CD4-positive, alpha-beta T cell treated with Interleukin-12 subunit alpha and Interleukin-12 subunit beta, for 1 hour (primary cell): ENCODE measurements around the gene TTC6.

ENCODE experiments used
- DNase-seq: peaks from one replicate; pipeline ENCODE4 v3.0.0-alpha.2; 2020

TTC6 gene

DNA sequence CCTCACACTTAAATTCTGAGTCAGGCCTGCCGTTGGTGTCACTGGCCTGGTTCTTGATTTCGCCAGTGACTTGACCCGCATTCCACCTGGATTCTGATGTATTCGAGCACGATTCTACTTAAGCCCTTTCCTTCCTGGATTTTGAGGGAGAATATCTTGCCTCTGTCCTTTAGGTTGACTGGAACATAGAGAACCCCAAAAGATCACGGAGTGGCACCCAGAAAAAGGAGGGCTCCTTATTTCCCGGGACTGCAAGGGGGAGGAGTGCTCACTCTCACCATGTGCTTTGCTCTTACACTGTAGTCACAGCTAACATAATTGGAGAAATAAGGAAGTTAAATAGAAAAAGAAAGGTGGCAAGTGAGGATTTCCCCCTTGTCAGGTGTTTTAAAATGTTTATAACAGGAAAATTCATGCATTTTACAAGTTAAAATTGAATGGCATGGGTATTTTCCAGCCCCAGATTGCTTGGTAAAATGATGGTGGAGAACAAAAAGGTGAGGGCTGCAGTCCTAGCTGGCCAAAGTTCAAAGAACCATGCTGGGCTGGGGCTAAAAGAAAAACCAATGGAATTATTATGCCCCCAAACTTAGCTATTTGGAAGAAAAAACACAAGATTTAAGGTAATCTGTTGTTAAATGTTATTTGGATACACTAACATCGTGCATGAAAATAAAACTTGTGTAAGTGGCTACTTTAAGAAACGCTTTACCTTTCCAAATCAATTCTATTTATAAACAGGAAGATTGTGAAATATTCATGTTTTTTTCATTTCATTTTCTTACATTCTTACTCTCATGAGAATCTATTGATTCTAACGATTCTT, 9.2 kb upstream of the TTC6 start:
- no peak for DNase-seq

DNA sequence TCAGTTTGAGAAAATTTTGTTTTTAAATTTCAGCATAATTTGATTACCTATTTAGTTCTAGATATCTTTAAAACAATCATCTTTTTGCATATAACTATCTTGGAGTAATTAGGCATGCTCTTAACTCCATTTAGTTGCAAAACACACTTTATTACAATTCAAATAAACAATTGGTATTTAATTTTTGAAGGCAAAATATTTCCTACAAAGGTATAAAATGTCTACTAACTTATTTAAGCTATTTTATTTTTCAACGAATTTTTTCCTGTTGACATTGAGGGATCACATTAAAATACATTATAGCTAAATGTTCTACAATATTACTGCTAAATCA, 8.7 kb upstream of the TTC6 start:
- DNase-seq: no peak

DNA sequence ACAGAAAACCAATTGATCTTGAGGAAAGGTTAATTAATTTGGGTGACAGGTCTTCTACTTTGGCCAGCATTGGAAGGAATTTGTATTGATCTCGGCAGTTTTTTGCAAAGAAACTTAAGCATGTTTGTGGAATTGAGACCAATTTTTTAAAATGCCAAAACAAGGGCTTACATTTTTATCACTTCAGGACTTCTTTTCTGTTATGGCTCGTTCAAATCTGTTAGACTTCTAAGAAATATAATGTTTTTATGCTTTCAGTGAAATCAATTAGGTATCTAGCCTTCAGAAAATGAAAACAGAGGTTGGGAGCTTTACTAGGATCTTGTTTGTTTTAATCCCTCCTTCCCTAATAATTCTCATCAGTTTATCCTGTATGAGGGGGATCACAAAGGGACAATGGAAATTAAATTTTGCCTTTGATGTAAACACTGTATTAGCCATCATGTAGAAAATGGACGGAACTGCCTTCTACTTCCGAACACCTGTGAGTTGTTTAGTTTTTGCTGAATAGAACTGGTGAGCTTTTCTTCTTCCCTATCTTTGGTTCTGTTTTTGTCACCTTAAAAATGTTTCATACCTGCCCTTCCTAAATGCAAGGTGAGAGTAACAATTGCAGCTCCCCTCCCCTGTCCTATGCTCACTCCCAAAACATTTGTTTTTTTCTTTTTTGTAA, 8.2 kb upstream of the TTC6 start:
- no peak for DNase-seq

DNA sequence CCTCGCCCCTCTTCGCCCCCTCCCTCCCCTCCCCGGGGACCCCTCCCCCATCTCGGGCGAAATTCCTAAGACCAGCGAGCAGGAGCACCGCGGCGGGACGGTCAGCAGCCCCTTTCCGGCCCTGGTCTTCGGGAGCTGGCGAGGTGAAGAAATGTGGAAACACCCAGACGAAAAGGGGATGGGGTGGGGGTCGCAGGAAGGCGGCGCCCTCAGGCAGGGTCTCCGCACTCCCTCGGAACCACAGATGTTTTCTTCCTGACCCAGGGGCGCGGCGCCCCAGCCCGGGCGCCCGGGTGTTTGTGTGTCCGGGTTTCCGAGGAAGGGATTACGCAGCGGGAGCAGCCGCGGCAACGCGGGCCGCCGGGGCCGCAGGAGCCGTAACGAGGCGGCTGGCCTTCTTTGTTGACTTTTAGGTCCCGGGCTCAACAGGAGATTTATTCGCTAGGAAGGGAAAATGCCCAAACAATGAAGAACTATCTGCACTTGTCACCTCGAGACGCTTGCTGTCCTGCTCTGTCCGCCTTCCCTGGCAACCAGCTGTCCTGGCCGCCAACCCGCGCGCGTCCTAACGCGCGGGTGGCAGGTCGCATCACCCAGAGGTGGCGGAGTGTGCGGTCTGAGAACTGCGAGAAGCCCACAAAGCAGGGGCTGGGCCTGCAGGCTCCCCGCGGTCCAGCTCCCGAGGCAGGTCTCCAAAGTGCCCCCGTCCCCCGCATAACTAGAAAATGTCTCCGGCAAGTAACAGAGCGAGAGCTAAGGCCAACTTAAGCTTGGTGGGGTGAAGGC, 7.4 kb upstream of the TTC6 start:
- DNase-seq: no peak

DNA sequence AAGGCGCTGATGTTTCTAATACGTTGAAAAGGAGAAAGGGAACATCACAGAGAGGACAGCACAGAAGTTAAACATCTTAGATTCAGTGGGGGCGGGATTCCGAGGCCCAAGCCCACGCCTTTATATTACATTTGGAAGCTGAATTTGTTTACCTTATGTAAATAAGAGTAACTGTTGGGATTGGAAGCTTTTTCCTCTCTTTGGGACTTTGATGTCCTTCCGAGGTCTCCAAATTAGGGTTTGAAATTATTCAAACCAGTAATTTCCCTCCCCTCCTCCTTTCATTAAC, 6.8 kb upstream of the TTC6 start:
- DNase-seq: no peak

DNA sequence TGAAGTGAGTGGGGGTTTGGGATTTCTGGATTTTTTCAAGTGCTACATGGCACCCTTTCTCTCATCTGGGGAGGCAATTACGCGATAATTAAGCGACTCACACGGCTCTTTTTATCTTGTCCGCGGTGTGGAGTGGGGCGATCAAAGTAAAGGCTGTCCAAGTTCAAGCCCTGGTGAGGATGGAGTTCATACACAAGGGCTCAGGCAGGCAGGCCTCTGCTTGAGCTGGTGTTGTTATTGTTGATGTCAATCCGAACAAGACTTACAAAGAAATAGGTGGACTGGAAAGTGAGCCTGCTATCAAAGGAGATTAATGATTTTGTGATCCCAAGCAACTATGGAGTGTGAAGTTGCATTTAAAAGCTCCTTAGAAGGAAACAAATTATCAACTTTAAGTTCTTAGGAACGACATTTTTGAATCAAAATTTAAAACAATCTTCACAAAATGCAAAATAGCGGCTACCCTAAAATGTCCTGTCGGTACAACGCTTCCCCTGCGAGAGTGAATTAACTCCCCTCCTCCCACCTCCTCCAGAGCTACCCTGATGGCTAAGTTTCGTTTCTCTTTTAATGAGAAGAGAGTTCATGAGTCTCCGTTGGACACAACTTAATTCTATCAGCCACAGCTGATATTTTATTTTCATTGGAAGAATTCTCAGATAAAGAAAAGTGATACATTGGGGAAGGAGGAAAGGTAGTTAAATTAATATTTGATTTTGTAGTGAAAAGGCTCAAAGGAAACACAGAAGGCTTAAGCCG, 6.3 kb upstream of the TTC6 start:
- DNase-seq: no peak

DNA sequence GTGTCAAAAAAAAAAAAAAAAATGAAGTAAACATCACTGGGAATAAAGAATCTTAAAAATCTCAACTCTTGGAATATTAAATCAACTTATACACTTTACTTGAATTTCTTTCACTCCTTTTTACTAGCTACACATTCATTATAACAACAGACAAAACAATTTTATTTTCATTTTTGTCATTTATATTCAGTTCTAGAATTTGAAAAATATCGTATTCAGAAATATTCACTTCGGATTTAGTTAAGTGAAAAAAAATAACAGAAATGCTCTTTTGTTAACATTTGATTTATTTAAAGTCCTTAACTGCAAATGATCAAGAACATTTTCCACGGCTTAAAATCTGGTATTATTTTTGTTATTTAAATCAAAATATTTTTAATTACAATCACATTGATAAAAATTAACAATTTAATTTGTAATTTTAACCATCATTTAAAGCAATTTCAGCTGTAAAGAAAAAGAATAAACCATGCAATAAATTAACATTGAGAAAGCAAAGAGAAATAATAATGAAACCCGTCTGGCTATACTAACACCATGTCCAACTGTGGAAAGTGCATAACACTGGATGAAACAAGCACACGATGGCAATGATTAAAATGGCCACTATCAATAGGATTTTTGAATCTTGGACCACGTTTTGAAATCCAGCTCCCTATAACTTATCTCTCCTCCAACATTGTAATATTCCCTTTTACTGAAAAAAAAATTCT, 5.6 kb upstream of the TTC6 start:
- DNase-seq: no peak

DNA sequence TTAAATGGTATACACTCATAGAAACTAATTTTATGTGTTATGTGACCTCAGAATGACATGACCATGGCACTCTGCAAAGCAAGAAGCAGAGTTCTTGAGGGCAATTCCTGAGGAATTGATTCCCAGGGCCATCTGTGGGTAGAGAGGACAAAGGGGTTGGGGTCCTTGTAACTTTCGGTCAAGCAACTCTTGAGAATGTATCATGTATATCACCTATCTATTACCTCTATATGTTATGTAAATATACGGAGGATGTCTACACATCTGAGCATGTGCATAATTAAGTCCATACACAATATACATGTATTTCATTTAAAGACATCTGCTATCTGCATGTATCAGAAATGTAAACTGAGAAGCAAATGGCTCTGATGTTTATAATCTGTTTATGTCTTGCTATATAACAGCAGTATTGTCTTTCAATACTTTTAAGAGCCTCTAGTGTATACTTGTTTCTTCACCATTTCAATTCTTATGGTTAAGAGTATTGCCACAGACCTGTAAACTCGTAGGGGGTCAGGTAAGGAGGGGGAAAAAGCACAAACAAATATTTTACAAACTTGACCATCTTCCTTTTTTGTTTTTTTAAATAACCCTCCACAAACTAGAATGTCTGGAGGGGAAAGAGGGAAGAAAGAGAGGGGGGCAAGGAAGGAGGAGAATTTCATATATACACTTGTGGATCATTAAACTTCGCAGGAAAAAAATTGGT, 4.8 kb upstream of the TTC6 start:
- DNase-seq: no peak

DNA sequence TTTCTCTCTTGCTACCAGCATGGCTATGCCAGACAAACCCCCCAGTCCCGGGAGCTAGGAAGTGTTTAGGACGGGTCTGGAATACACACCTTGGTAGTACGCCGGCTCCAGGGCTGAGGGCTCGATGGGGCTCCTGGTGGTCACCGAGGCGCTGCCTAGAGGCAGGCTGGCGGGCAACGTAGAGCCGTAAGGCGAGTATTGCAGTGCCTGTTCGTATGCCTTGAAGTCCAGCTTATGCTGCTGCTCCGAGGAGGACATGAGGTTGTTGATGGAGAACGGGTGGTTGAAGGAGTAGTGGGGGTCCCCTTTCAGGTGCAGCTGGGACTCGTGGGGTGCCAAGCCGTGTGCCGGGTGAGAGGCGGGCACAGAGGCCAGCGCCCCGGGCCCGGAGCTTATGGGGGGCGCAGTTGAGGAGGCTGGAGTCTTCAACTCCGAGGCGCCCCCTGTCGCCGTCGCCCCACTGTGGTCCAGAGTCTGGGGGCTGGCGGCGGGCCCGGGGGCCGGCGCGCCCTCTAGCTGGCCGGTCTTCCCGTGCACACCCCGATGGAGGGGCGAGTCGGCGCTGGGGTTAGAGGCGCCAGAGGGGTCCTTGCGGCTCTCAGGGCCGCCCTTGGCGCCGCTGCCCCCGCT, 4.0 kb upstream of the TTC6 start:
- no peak for DNase-seq

DNA sequence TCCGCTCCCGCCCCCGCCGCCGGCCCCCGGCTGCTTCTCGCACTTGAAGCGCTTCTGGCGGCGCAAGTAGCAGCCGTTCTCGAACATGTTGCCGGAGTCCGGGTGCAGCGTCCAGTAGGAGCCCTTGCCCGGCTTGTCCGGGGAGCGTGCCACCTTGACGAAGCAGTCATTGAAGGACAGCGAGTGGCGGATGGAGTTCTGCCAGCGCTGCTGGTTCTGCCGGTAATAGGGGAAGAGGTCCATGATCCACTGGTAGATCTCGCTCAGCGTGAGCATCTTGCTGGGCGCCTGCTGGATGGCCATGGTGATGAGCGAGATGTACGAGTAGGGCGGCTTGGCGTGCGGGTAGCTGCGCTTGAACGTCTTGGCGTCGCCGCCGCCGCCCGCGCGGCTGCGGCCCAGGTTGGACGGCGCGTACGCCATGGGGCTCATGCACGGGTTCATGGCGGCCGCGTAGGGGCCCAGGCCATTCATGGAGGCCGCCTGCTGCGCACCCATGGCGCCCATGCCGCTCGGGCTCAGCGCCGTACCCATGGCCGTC, 3.4 kb upstream of the TTC6 start:
- DNase-seq: no peak

DNA sequence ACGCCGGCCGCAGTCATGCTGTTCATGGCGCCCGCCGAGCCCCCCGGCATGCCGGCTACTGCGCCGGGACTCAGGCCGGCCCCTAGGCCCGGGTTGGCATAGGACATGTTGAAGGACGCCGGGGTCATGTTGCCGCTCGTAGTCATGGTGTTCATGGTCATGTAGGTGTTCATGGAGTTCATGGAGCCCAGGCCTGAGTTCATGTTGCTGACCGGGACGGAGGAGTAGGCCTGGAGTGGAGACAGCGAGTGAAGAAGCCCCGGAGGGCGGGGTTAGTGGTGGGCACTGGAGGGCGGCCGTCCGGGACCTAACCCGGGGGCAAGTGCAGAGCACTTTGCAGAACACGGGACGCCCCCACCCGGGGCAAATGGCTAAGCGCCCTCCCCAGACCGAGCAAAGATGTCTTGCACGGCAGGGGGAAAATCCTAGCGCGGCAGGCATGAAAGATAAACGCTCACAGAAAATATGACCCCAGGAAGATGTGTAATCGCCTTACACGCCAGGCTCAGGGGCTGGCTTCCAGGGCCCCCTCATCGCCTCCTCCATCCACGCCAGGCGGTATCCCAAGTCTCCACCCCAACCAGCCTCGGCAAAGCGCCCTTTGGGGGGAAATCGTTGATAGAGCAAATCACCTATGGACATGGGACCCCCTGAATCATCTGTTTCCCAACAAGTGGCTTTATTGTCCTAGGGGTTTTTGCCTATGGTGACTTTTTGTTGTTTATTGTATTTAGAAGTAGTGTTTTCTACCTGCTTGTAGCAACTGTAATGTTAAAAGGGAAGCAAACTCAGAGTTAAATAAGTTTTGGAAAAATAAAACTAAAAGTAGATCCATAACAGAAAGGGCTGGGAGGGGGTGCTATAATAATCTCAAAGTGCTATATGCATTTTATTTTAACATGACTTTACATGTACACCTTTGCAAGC, 2.7 kb upstream of the TTC6 start:
- DNase-seq: no peak

DNA sequence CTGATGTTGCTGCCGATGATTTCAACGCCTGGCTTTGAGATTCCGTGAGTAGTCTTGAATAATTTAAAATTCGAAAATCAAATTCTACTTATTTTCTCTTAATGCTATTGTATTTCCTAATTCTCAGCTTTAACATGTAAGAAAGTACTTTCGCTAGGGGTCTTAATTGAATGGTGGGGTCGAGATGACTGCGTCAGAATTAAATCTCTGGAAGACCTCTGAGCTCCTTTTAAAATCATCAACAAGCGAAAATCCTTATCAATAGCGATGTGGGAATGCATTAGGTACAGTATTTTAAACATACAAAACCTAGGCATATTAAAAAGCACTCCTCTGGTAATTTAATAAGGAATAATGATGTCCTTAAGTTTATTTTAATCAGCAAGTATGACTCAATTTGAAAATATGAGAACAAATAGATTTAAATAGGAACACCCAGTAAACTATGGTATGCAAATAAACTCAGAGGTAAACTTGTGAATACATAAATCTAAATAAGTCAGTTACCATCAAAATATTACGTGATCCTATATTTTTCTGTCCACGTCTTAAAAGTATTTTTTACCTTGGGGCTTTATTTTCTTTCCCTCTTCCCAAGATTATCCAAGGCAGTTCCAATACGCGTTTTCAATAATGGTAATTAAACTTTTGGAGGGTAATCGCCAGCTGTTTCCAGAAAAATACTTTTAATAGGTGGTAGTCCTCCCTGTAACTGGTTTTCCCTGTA, 1.8 kb upstream of the TTC6 start:
- DNase-seq: no peak

DNA sequence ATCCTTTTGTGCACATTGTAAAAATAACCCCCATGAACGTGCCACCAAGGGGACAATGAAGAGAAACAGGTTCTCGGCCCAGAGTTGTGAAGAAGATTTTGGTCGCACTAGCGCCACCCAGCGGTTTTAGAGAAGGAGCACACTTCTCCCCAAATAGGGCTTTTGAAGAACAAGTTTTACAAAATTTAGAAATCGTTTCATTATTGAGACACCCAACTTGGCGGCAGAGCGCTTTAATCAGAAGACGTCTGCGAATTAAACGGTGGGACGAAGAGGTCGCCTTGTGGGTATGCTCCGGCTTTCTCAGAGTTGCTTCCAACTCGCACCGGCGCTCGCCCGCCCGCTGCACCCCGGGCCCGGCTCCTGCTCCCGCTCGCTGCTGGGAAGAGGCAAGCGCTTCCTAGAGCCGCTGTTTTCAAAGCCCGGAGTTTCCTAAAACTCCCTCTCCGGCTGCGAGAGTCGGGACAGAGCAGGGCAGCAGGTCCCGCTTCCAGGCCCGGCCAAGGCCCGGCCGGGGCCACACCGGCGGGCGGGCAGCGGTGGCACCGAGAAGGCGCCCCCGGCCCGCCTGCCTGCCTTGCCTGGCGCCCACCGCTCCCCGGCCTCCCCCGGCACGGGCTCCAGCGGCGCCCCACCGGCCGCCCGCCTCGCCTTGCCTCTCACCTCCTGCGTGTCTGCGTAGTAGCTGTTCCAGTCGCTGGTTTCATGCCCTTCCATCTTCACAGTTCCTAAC, 1.0 kb upstream of the TTC6 start:
- peak; percentile 8 for DNase-seq

DNA sequence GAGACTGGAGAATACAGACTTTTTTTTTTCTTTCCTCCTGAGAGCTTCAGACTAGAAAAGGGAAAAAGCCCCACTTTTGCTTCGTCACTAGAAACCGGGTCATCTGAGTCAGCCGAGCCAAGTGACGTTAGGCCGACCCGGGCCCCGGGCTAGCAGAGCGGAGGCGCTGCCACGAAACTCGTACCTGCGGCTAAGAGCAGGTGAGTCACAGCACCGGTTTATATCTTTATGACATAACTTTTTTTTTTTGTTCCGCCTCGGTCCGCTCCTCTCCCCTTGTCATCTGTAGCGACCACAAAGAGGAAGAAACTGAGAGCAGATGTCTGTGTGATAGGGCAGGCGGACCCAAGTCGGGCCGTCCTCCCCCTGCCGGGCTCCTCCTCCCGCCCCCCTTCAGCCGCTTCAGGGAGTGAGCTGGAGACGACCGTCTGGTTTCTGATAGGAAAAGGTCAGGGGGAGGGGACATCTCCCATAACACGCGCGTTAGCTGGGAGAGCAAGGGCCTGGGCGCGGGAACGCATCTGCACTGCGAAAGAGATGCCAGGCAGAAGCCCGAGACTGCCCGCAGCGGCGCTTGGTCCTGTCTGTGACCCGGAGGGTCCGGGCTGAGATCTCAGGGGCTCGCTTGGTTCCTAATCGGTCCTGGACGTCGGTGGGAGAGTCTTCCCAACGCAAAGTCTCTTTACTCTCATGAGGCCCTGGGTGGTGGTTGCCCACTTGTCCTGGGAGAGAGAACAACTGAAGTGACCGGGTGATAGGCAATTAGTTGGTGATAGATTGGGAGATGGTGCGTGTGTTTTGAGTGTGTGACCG, 586 bp downstream of the TTC6 start:
- peak; percentile 28 for DNase-seq

DNA sequence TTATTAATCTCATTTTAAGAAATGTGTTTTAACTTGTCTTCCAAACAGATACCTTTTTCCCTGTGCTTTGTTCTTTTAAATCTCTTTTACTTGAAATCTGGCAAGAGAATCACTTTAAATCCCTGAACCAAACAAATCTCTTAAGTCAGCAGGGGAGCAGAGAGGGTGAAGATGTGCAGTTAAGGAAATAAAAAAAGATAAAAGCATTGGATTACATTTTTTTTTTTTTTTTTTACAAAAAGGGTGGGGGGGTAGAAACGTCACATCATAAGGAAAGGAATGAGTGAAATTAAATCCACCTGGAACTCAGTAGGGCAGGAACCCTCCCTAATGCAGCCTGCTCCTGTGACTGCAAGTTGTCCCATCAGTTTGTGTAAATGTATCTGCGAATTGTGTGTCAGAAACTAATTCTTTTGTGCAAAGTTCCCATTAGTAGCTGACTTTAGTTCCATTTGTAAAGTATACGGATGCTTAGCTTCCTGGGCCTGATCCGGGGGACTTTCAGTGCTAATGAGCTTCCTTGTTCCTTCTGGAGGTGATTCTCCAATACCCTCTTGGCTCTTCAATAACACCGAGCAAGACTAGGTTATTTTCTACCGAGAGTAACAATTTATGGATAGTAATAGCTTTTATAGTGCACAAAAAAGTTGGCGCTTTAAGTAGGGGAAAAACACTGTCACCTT, 1.5 kb downstream of the TTC6 start:
- DNase-seq: no peak

DNA sequence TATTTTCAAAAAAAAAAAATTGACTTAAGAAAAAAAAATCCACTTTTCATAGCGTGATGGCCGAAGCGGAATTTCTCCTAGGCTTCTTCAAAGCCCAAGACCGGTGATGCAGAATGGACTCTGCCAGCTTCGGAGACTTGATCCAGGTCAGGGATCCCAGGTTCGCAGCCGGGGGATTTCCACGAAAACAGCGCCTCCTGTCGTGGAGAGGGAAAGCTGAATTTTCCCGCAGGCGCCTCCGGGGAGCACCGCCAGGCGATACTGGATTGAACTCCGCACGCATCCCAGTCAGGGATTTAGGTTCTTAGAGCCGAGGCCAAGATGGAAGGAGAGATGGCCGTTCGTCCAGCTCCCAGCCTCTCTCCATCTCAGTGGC, 2.1 kb downstream of the TTC6 start:
- no peak for DNase-seq
